Chondrocyte (in vitro differentiated cells): Measurements from ENCODE around the gene ATP6AP2. TPM values are rescaled to one million over a fixed set of nuclear protein-coding genes. Genes with fewer than 3 reads are reported as not detected.
A peak's percentile ranks its signal among the peaks of the same experiment; 100 is the strongest.

ENCODE experiments used
- DNase-seq: peaks from one replicate; pipeline ENCODE4 v3.0.0; 2021; ENCODE audit warnings: mixed read lengths, low spot score
- H3K27ac Mint-ChIP-seq: one replicate; pipeline ENCODE4 v1.8.0; 2021; ENCODE audit warnings: mild to moderate bottlenecking, moderate library complexity, mixed read lengths; ENCODE audit not compliant: unreplicated experiment
- H3K27me3 Mint-ChIP-seq: 2 replicates; pipeline ENCODE4 v1.8.0; 2021; ENCODE audit warnings: low read depth, mixed read lengths
- H3K36me3 Mint-ChIP-seq: 2 replicates; pipeline ENCODE4 v1.8.0; 2021; ENCODE audit warnings: low read depth, mixed read lengths
- H3K4me1 Mint-ChIP-seq: 2 replicates; pipeline ENCODE4 v1.8.0; 2021; ENCODE audit warnings: low read depth, mild to moderate bottlenecking, mixed read lengths
- H3K4me3 Mint-ChIP-seq: one replicate; pipeline ENCODE4 v1.8.0; 2021; ENCODE audit warnings: mild to moderate bottlenecking, moderate library complexity, mixed read lengths; ENCODE audit not compliant: unreplicated experiment
- H3K9me3 Mint-ChIP-seq: 2 replicates; pipeline ENCODE4 v1.8.0; 2021; ENCODE audit warnings: low read depth, mixed read lengths
- long read RNA-seq: library from polyadenylated mRNA; stranded (forward); transcript quantifications from one replicate; pipeline ENCODE4 v2.0.0, GENCODE V29; 2021
- total RNA-seq: library from RNA; stranded (reverse); gene quantifications from 3 replicates; pipeline ENCODE4 v1.2.1, GENCODE V29; 2021
- TF ChIP-seq, protein P1 (sequence below): fragments of 200-600 bp; sonication (generic); IDR thresholded peaks from 2 replicates; pipeline ENCODE4 v1.5.0; 2021; ENCODE audit warnings: antibody characterized with exemption, mild to moderate bottlenecking, moderate library complexity

ATP6AP2 gene, protein sequence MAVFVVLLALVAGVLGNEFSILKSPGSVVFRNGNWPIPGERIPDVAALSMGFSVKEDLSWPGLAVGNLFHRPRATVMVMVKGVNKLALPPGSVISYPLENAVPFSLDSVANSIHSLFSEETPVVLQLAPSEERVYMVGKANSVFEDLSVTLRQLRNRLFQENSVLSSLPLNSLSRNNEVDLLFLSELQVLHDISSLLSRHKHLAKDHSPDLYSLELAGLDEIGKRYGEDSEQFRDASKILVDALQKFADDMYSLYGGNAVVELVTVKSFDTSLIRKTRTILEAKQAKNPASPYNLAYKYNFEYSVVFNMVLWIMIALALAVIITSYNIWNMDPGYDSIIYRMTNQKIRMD
- 149 to 165 TPM (median 163 TPM) in 3 replicates for total RNA-seq
- long read RNA-seq, transcript ATP6AP2-224 (8 exons, 1,929 nt) = minor isoform, 7 of 480 reads
- long read RNA-seq, transcript ATP6AP2-217 (9 exons, 2,337 nt) = major isoform, 430 of 480 reads
- long read RNA-seq, transcript ATP6AP2-201 (9 exons, 2,022 nt) = minor isoform, 6 of 480 reads
- long read RNA-seq, transcript ATP6AP2-202 (7 exons, 1,093 nt) = minor isoform, 8 of 480 reads
- long read RNA-seq, partial matches to known transcripts = 9 of 480 reads
- long read RNA-seq, other reads (novel, unspliced or antisense) = 12 of 480 reads

DNA sequence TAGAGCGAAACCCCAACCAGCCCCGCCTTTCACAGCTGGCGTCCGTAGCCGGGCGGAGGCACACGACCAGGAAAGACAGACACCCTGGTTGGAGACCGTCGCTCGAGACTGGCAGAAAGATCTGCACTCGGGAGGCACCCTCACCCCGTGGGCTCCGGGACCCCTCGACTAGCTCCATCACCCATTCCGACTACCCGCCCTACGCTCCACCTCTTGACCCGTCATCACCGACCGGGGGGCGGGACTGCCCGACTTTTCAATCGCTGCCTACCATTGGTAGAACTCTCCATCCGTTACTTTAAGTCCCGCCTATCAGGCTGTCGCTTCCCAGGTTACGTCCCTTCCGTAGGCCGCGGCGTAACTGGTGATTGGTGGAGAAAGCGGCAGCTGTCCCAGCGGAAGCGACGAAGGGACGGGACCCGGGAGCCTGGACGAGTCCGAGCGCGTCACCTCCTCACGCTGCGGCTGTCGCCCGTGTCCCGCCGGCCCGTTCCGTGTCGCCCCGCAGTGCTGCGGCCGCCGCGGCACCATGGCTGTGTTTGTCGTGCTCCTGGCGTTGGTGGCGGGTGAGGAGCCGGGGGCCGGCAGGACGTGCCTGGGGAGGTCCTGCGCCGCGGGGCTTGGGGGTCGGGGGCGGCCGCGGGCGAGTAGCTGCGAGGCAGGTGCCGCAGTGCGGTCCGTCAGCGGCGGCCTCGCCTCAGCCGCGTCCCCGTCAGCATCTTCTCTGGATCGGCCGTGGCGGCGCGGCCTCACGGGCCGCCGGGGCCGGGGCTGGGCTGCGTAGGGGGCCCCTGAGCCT lies at the start of gene ATP6AP2:
ATP6AP2 (plus strand) TSS at position 434 of the 799 bp plus-strand sequence; CDS start at position 530, 96 bp downstream.
- Mint-ChIP-seq H3K36me3 (no peaks in the 10 kb centered on the region), H3K9me3 (peaks cover 3% of the 10 kb centered on the region), H3K27me3 (no peaks in the 10 kb centered on the region), H3K4me3 (peak within 1 kb of the TSS; percentile 84), H3K4me1 (peaks cover 12% of the 10 kb centered on the region), H3K27ac (peak within 1 kb of the TSS; percentile 91)
- TF ChIP-seq, protein P1, sequence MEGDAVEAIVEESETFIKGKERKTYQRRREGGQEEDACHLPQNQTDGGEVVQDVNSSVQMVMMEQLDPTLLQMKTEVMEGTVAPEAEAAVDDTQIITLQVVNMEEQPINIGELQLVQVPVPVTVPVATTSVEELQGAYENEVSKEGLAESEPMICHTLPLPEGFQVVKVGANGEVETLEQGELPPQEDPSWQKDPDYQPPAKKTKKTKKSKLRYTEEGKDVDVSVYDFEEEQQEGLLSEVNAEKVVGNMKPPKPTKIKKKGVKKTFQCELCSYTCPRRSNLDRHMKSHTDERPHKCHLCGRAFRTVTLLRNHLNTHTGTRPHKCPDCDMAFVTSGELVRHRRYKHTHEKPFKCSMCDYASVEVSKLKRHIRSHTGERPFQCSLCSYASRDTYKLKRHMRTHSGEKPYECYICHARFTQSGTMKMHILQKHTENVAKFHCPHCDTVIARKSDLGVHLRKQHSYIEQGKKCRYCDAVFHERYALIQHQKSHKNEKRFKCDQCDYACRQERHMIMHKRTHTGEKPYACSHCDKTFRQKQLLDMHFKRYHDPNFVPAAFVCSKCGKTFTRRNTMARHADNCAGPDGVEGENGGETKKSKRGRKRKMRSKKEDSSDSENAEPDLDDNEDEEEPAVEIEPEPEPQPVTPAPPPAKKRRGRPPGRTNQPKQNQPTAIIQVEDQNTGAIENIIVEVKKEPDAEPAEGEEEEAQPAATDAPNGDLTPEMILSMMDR = peak; percentile 23
- peak; percentile 97 for DNase-seq

DNA sequence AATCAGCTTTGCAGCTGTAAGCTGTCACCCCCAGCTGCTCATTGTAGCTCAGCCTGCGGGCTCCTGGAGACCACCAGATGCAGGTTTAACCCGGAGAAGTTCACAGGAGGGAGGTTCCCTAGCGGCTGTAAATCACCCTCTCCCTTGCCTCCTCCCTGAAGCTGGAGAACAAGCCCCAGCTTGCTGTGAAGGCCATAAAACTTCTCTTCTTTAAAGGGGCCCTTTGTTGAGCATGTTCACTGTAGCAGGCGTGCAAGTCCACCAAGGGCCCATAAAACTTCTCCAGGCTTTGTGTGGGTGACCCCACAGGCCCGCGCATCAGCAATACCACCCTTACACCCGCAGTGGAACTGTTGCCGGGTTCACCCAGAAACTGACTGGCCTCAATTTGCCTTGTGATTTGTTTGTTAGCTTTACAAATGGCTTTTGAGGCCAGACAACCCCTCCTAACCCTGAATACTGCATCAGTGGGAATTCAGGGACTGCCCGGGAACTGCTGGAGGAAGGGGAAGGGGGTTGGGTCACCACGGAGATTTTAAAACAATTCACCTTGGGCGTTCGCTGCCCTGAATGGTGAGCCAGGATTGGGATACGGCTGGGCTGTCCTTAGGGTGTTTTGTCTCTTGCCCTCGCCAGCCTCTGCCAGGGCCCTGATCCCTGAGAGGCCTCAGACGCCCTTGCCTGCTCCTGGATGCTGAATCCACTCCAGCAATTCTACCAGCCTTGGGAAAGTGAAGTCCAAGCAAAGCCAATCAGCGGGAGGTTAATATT lies 49.5 kb upstream of the ATP6AP2 start:
- no peak for DNase-seq
- Mint-ChIP-seq H3K27me3 (no peaks in the 10 kb centered on the region), H3K4me3 (no peak overlapping the region), H3K36me3 (no peaks in the 10 kb centered on the region), H3K9me3 (peaks cover 11% of the 10 kb centered on the region), H3K27ac (peak overlapping the region; percentile 77), H3K4me1 (peaks cover 14% of the 10 kb centered on the region)
- TF ChIP-seq, protein P1 = no peak

DNA sequence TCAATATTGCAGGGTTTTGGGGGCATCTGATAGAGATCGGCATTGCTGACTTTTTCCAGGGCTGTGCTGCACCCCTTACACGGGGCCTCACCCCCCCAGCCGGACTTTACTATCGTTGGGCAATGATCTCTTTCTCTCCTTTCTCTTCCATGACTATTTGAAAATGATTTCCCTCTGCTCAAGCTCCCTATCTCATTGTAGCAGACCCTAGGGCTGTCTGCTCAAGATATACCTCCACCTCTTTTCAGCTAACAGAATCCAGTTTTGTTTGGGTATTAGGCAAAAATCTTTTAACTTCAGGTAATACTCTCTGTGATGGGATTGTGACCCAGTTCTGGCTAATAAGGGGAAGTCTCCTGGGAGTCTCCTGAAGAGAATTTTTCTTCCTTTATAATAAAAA lies 43.5 kb upstream of the ATP6AP2 start:
- Mint-ChIP-seq H3K27me3 (no peaks in the 10 kb centered on the region), H3K9me3 (no peaks in the 10 kb centered on the region), H3K27ac (no peak overlapping the region), H3K4me3 (no peak overlapping the region), H3K4me1 (peaks cover 13% of the 10 kb centered on the region), H3K36me3 (no peaks in the 10 kb centered on the region)
- DNase-seq = no peak
- TF ChIP-seq, protein P1 = no peak

DNA sequence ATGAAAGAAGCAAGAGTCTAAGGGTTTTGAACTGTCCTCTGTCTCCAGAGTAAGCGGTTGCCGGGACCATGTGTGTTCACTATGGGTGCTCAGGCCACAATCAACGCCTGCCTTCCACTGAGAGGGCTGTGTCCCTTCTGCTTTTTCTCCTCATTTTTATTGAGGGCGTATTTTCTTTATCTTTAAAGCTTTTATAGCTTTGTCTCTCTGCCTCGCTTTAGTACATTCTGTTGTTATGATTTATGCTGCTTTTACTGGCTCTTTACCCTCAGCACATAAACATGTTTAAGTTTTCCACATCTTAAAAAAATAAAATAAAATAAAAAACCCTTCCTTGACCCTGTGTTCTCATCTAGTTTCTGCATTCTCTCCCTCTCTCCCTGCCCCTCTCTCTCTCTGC lies 42.4 kb upstream of the ATP6AP2 start:
- Mint-ChIP-seq H3K36me3 (no peaks in the 10 kb centered on the region), H3K27me3 (no peaks in the 10 kb centered on the region), H3K27ac (no peak overlapping the region), H3K4me1 (peaks cover 13% of the 10 kb centered on the region), H3K4me3 (no peak overlapping the region), H3K9me3 (no peaks in the 10 kb centered on the region)
- TF ChIP-seq, protein P1 = no peak
- no peak for DNase-seq
